A673 (cell line): Measurements from ENCODE around the gene RBM11. TPM values are rescaled to one million over a fixed set of nuclear protein-coding genes. Genes with fewer than 3 reads are reported as not detected.

ENCODE experiments used
- BruUV-seq: library from RNA; stranded (reverse); fragments of 400-500 nt; replicated peaks from 2 replicates; lab custom pipeline; 2021; lab: Mats Ljungman, UMichigan
- CTCF ChIA-PET: fragments of 300-600 bp; sonication (Branson Sonifier 250); formaldehyde crosslinking; loops from one replicate; lab custom pipeline; 2022; ENCODE audit warnings: antibody characterized with exemption; lab: Charles Lee
- POLR2A ChIA-PET: fragments of 300-600 bp; sonication (Branson Sonifier 250); formaldehyde crosslinking; loops from one replicate; lab custom pipeline; 2022; ENCODE audit warnings: antibody characterized with exemption; ENCODE audit not compliant: low non-redundant PET; lab: Charles Lee
- DNase-seq: peaks from one replicate; pipeline ENCODE4 v3.0.0-alpha.2; 2015; ENCODE audit warnings: low spot score
- H3K27ac ChIP-seq: fragments of 200-600 bp; sonication (generic); 2 replicates; pipeline ENCODE4 v1.5.1; 2016; ENCODE audit warnings: mixed run types, low read depth, mild to moderate bottlenecking, mixed read lengths, antibody characterized with exemption, low read length; ENCODE audit not compliant: poor library complexity, severe bottlenecking
- H3K27me3 ChIP-seq: fragments of 200-600 bp; sonication (generic); replicated peaks from 2 replicates; pipeline ENCODE4 v1.6.1; 2017; ENCODE audit warnings: mixed run types, low read depth, mild to moderate bottlenecking, mixed read lengths, antibody characterized with exemption, low read length; ENCODE audit not compliant: insufficient read depth, poor library complexity
- H3K36me3 ChIP-seq: fragments of 200-600 bp; sonication (generic); 2 replicates; pipeline ENCODE4 v1.6.1; 2016; ENCODE audit warnings: mixed run types, mild to moderate bottlenecking, mixed read lengths, antibody characterized with exemption, low read length; ENCODE audit not compliant: insufficient read depth, poor library complexity, severe bottlenecking
- H3K4me1 ChIP-seq: fragments of 200-600 bp; sonication (generic); 2 replicates; pipeline ENCODE4 v1.6.1; 2017; ENCODE audit warnings: mixed run types, mild to moderate bottlenecking, mixed read lengths, antibody characterized with exemption, low read length; ENCODE audit not compliant: insufficient read depth, poor library complexity, severe bottlenecking
- H3K4me3 ChIP-seq: fragments of 200-600 bp; sonication (generic); 2 replicates; pipeline ENCODE4 v1.5.1; 2016; ENCODE audit warnings: low read depth, mixed run types, mild to moderate bottlenecking, mixed read lengths, low read length; ENCODE audit not compliant: poor library complexity, severe bottlenecking
- H3K9me3 ChIP-seq: fragments of 200-600 bp; sonication (generic); 2 replicates; pipeline ENCODE4 v1.6.1; 2016; ENCODE audit warnings: mixed run types, low read depth, mild to moderate bottlenecking, mixed read lengths, antibody characterized with exemption, low read length; ENCODE audit not compliant: poor library complexity, severe bottlenecking
- CTCF ChIP-seq: fragments of 300-800, 200-600 bp; sonication (generic); conservative IDR thresholded peaks from 2 replicates; pipeline ENCODE4 v1.5.1; 2017; ENCODE audit warnings: low read depth, mild to moderate bottlenecking, antibody characterized with exemption, low read length, moderate library complexity, mixed read lengths
- EZH2 ChIP-seq: fragments of 200-600 bp; sonication (generic); IDR thresholded peaks from 2 replicates; pipeline ENCODE4 v1.6.1; 2017; ENCODE audit warnings: borderline replicate concordance, low read depth, mild to moderate bottlenecking, mixed read lengths, antibody characterized with exemption, low read length; ENCODE audit not compliant: poor library complexity, severe bottlenecking
- intact Hi-C: fragments of 100-400 bp; cut with micrococcal nuclease; formaldehyde crosslinking; loops from one replicate; pipeline ENCODE4 v1.10.0; 2022; ENCODE audit not compliant: unreplicated experiment
- total RNA-seq: library from RNA; stranded (reverse); gene quantifications from 2 replicates; pipeline ENCODE4 v1.2.3, GENCODE V29; 2021

Gene RBM11
- total RNA-seq, 1 experiment from 2014 or later, result 319 TPM

- peaks cover 35% of the 10 kb centered on the region for H3K4me1 ChIP-seq
- H3K27me3 ChIP-seq, result no peaks in the 10 kb centered on the region
- POLR2A ChIA-PET, result interaction anchor here (0.6 kb wide), 1 partner anchor 13 kb away, joined by 5 read pairs; no protein-coding TSS in a partner anchor
- peaks cover 19% of the 10 kb centered on the region for H3K36me3 ChIP-seq
- peak within 1 kb of the TSS; percentile 96 for H3K27ac ChIP-seq
- no peaks in the 10 kb centered on the region for H3K9me3 ChIP-seq
- TF ChIP-seq CTCF, result no peak
- TF ChIP-seq EZH2, result no peak
- H3K4me3 ChIP-seq, result peak within 1 kb of the TSS; percentile 60
- DNase-seq, result peak; percentile 87
- no TSS peak for BruUV-seq
- CTCF ChIA-PET, result no interaction called here
- intact Hi-C loops, result no loop called here
Measured at GRCh38 chr21:14210738-14211137, 5.2 kb upstream of the RBM11 start, which contains the start of gene LIPI. Gene LIPI, minus strand, starts transcription at chr21:14210955. Its CDS starts 110 bp downstream, at chr21:14210845.

GRCh38 chr21:14213164-14213563, 2.8 kb upstream of the RBM11 start:
- BruUV-seq, result no TSS peak
- Histone ChIP-seq H3K4me3 (no peak overlapping the region), H3K9me3 (no peaks in the 10 kb centered on the region), H3K4me1 (peaks cover 35% of the 10 kb centered on the region), H3K36me3 (peaks cover 16% of the 10 kb centered on the region), H3K27ac (peak overlapping the region; percentile 96), H3K27me3 (no peaks in the 10 kb centered on the region)
- intact Hi-C loops, result no loop called here
- peak; percentile 86 for DNase-seq
- TF ChIP-seq CTCF (no peak), EZH2 (no peak)
- ChIA-PET POLR2A (interaction anchor here (0.6 kb wide), 1 partner anchor 1884 kb away, joined by 4 read pairs; no protein-coding TSS in a partner anchor), CTCF (no interaction called here)

- Histone ChIP-seq H3K4me3 (peak overlapping the region; percentile 90), H3K27me3 (no peaks in the 10 kb centered on the region), H3K36me3 (peaks cover 97% of the 10 kb centered on the region), H3K9me3 (peaks cover under 1% of the 10 kb centered on the region), H3K4me1 (peaks cover 22% of the 10 kb centered on the region), H3K27ac (no peak overlapping the region)
- intact Hi-C loops, result no loop called here
- CTCF ChIA-PET, result no interaction called here
- POLR2A ChIA-PET, result no interaction called here
- no TSS peak for BruUV-seq
- no peak for TF ChIP-seq EZH2
- DNase-seq, result no peak
Measured at GRCh38 chr21:14223365-14223764, 7.4 kb downstream of the RBM11 start.

- H3K4me3 ChIP-seq, result no peak overlapping the region
- H3K27ac ChIP-seq, result no peak overlapping the region
- no peak for DNase-seq
- no peaks in the 10 kb centered on the region for H3K4me1 ChIP-seq
- TF ChIP-seq EZH2 (no peak), CTCF (no peak)
- ChIA-PET POLR2A (no interaction called here), CTCF (no interaction called here)
- peaks cover 38% of the 10 kb centered on the region for H3K36me3 ChIP-seq
- BruUV-seq, result no TSS peak
- intact Hi-C loops, result no loop called here
- peaks cover 27% of the 10 kb centered on the region for H3K9me3 ChIP-seq
- H3K27me3 ChIP-seq, result no peaks in the 10 kb centered on the region
Measured at GRCh38 chr21:14229399-14229798, 13.4 kb downstream of the RBM11 start.
